Activated CD8-positive, alpha-beta T cell treated with anti-CD3 and anti-CD28 coated beads, Interleukin-2, amount 10 ng/mL, durations not matched to agents 7 days and 5 days (primary cell): ENCODE results near the gene SMYD2. TPM values are rescaled to one million over a fixed set of nuclear protein-coding genes. Genes with fewer than 3 reads are reported as not detected.

Source experiments
- ATAC-seq: fragments of 150-1000 bp; cut with Tn5 transposase; one replicate; pipeline ENCODE4 v1.10.0; 2021; ENCODE audit warnings: moderate library complexity
- CTCF ChIA-PET: fragments of 350-600 bp; sonication (Branson Sonifier 250); formaldehyde crosslinking; loops from one replicate; lab custom pipeline; 2021; ENCODE audit warnings: antibody characterized with exemption; lab: Charles Lee
- POLR2A ChIA-PET: fragments of 350-600 bp; sonication (Branson Sonifier 250); formaldehyde crosslinking; loops from one replicate; lab custom pipeline; 2021; ENCODE audit warnings: antibody characterized with exemption; lab: Charles Lee
- DNase-seq: peaks from one replicate; pipeline ENCODE4 v3.0.0-alpha.2; 2020
- H3K27ac Mint-ChIP-seq: one replicate; pipeline ENCODE4 v1.8.0; 2021; ENCODE audit warnings: mild to moderate bottlenecking, mixed read lengths
- H3K27me3 Mint-ChIP-seq: one replicate; pipeline ENCODE4 v1.8.0; 2021; ENCODE audit warnings: low read depth, mixed read lengths
- H3K36me3 Mint-ChIP-seq: one replicate; pipeline ENCODE4 v1.8.0; 2021; ENCODE audit warnings: low read depth, mixed read lengths
- H3K4me1 Mint-ChIP-seq: one replicate; pipeline ENCODE4 v1.8.0; 2021; ENCODE audit warnings: low read depth, mixed read lengths
- H3K4me3 Mint-ChIP-seq: one replicate; pipeline ENCODE4 v1.8.0; 2021; ENCODE audit warnings: mild to moderate bottlenecking, mixed read lengths
- H3K9me3 Mint-ChIP-seq: one replicate; pipeline ENCODE4 v1.8.0; 2022; ENCODE audit warnings: mixed read lengths; ENCODE audit not compliant: insufficient read depth
- total RNA-seq, 2 experiments: library from RNA; stranded (reverse); gene quantifications; one replicate each; pipeline ENCODE4 v1.2.3, GENCODE V29; 2021

The SMYD2 gene
- total RNA-seq, 2 experiments from 2014 or later, result 37.2 to 38.4 TPM

DNA sequence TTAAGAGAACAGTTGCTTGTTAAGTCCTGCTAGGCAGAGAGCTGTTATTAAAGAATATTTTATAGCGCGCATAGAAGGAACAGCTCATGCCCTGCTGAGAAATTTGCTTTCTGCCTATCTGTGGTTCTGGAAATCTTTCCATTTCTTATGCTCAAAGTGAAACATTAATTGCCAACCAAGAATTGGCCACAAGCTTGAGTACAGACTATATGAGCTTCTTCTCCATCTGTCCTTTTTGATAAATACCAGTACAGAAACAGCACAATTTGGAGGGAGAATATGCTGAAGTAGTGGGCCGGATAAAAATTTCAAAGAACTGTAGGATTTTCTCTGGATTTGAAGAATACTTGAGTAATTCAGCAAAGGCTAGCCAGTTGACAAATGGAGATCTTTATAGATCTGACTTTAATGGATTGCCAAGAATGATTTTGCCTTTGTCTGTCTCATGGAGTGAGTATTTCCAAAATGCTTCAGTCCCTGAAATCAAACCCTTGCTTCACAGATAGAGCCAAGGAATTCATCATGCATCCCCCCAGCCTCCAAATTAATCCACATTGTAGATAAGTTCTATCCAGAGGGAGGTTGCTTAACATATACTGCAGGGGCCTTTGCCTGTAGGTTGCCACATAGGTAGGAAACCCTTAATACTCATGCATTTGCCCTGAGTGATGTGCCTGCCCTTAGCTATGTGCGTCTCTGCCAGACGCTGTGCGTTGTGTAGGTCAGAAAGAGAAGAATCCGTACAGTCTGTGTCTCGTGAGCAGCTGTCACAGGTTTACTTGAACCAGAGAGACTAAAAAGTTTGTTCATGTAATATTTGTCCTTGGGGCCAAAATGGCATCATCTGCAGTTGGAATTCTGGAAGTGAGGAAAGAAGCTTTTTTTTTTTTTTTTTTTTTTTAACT lies 44.2 kb downstream of the SMYD2 start:
- Mint-ChIP-seq H3K4me1 (peaks cover 12% of the 10 kb centered on the region), H3K9me3 (no peaks in the 10 kb centered on the region), H3K27me3 (no peaks in the 10 kb centered on the region), H3K36me3 (peaks cover 9% of the 10 kb centered on the region), H3K27ac (no peak overlapping the region), H3K4me3 (no peak overlapping the region)
- ATAC-seq (no peak), DNase-seq (no peak)
- POLR2A ChIA-PET, result no interaction called here
- CTCF ChIA-PET, result interaction anchor here (0.6 to 11.6 kb wide), 6 partner anchors 8 to 272 kb away, joined by 3 to 486 read pairs (median 8); no protein-coding TSS in a partner anchor

DNA sequence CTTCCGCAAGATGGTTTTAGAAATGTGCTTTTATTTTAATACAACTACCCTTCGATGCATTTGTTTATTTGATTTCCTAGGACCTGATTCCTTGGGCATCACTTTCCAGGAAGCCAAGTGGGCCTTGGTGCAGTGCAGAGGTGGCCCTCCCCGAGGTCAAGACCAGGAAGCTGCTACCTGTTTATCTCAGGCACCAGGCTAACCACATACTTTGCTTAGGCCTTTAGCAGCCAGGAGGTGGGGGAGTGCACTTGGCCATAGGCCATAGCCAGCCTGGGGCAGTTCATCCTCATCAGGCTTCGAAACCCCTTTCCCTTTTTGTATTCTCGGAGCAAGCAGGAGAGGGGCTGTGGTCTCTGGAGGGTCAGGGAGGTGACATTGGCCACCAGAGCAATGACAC lies 45.4 kb downstream of the SMYD2 start:
- DNase-seq (no peak), ATAC-seq (no peak)
- Mint-ChIP-seq H3K27ac (no peak overlapping the region), H3K9me3 (no peaks in the 10 kb centered on the region), H3K36me3 (peaks cover 9% of the 10 kb centered on the region), H3K4me1 (peaks cover 12% of the 10 kb centered on the region), H3K4me3 (no peak overlapping the region), H3K27me3 (no peaks in the 10 kb centered on the region)
- ChIA-PET CTCF (interaction anchor here (1.1 to 11.6 kb wide), 8 partner anchors 8 to 258 kb away, joined by 3 to 486 read pairs (median 50); no protein-coding TSS in a partner anchor), POLR2A (no interaction called here)

DNA sequence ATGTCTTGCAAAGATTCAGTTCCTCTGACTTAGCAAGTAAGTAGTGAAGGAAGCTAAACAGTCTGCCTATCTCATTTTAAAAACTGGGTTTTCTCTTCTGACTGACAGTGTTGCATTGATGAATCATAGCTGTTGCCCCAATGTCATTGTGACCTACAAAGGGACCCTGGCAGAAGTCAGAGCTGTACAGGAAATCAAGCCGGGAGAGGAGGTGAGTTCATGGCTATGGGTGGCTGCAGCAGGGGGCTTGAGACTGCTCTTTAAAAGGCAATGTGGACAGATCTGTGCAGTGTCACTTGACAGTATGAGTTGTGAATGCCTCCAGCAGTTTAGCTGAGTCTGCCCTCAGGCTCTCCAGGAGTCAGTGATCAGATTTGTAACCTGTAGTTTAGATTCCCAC lies 46.6 kb downstream of the SMYD2 start:
- H3K4me1 Mint-ChIP-seq, result peaks cover 12% of the 10 kb centered on the region
- H3K4me3 Mint-ChIP-seq, result no peak overlapping the region
- H3K9me3 Mint-ChIP-seq, result no peaks in the 10 kb centered on the region
- peak; percentile 25 for ATAC-seq
- CTCF ChIA-PET, result interaction anchor here (0.6 to 11.6 kb wide), 17 partner anchors 9 to 1084 kb away, joined by 3 to 486 read pairs (median 12); partner anchors contain the start of gene SMYD2
- H3K27ac Mint-ChIP-seq, result peak overlapping the region; percentile 23
- no peak for DNase-seq
- no peaks in the 10 kb centered on the region for H3K27me3 Mint-ChIP-seq
- POLR2A ChIA-PET, result interaction anchor here (0.8 kb wide), 1 partner anchor 66 kb away, joined by 4 read pairs; no protein-coding TSS in a partner anchor
- H3K36me3 Mint-ChIP-seq, result peaks cover 13% of the 10 kb centered on the region

DNA sequence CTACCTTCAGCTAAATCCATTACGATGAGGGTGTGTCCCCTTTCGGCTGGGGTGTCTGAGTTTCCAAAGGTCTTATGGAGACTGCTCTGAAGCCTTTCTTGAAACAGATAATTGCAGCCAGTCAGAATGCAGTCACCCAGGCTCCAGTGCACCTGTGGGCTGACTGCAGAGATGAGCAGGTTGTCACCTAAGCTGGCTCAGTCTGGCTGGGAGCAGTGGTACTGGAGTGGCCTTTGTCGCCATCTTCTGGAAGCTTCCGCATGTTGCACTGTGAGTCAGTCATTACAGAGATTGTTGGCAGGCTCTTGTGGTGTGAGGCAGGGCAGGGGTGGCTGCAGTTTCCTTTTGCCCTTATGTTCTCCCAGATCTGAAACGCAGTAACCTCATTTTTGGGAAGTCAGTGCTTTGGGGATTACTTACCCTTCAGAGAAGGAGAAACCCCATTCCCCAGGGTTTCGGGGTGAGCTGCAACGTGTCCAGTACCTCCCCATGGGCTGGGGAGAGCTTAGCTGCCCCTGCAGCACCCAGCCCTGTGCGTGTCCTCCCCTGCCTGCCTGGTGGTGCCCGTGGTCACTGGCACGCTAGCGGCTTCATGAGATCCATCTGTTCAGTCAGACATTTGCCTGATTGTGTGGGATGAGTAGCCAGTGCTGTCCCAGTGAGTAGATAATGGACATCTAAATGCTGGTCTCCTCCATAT lies 48.0 kb downstream of the SMYD2 start:
- ChIA-PET POLR2A (no interaction called here), CTCF (interaction anchor here (0.9 to 11.6 kb wide), 39 partner anchors 8 to 1206 kb away, joined by 3 to 486 read pairs (median 5); partner anchors contain the start of gene SMYD2)
- peaks cover 14% of the 10 kb centered on the region for H3K36me3 Mint-ChIP-seq
- peaks cover 12% of the 10 kb centered on the region for H3K4me1 Mint-ChIP-seq
- H3K4me3 Mint-ChIP-seq, result no peak overlapping the region
- no peak overlapping the region for H3K27ac Mint-ChIP-seq
- H3K9me3 Mint-ChIP-seq, result no peaks in the 10 kb centered on the region
- H3K27me3 Mint-ChIP-seq, result no peaks in the 10 kb centered on the region
- DNase-seq (peak; percentile 86), ATAC-seq (peak; percentile 94)

DNA sequence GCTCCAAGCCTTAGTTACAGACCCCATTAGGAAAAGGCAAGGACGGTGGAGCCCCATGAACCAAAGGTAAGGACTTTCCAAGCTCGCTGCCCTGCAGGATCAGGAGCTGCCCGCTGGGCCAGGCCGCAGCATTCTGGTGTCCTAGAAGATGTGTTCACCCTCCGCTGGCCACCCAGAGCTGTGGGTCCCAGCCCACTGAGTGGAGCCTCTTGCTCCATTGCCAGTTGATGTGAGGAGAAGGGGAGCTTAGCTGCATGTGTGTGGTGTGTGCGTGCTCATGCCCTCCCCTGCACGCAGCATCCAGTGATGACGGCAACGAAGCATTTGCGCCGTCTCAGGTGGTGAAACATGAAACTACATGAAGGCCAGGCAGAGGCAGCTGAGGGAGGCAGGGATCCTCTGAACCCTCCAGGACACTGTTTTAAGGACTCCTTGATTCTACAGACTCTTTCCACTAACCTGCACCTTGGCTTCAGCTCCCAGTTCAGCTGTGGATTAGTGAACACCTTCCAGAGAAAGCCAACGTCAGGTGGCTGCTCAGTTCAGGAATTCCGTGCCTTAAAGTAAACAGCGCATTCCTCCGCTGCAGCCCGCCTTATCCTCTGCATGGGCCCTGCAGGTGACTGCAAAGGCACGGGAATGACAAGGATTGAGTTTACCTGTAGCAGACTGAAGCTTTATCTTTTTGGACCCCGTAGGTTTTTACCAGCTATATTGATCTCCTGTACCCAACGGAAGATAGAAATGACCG lies 48.7 kb downstream of the SMYD2 start:
- no peak for ATAC-seq
- H3K4me3 Mint-ChIP-seq, result no peak overlapping the region
- no peak for DNase-seq
- H3K36me3 Mint-ChIP-seq, result peaks cover 10% of the 10 kb centered on the region
- peaks cover 12% of the 10 kb centered on the region for H3K4me1 Mint-ChIP-seq
- ChIA-PET CTCF (interaction anchor here (0.7 to 11.6 kb wide), 35 partner anchors 9 to 1207 kb away, joined by 3 to 486 read pairs (median 7); partner anchors contain the start of gene SMYD2), POLR2A (no interaction called here)
- no peak overlapping the region for H3K27ac Mint-ChIP-seq
- H3K27me3 Mint-ChIP-seq, result no peaks in the 10 kb centered on the region
- no peaks in the 10 kb centered on the region for H3K9me3 Mint-ChIP-seq

DNA sequence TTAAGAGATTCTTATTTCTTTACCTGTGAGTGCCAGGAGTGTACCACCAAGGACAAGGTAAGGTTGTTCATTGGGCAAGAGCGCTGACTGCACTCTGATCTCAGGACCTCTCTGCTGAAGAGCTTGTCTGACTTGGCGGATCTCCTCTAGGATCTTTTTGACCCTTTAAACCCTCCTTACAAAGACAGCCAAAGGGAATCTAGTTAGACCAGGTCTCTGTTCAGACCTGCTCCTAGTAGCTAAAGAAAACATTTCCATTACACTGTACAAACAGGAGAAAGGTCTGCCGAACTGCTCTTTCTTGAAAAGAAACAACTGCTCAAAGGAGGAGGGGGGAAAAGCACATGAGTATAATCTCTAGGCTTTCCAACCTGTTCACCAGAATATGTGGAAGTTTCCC lies 49.3 kb downstream of the SMYD2 start:
- Mint-ChIP-seq H3K36me3 (peaks cover 10% of the 10 kb centered on the region), H3K27me3 (no peaks in the 10 kb centered on the region), H3K4me3 (no peak overlapping the region), H3K27ac (no peak overlapping the region), H3K4me1 (peaks cover 12% of the 10 kb centered on the region), H3K9me3 (no peaks in the 10 kb centered on the region)
- ATAC-seq (no peak), DNase-seq (no peak)
- ChIA-PET CTCF (interaction anchor here (0.7 to 11.6 kb wide), 15 partner anchors 9 to 262 kb away, joined by 3 to 486 read pairs (median 18); partner anchors contain the start of gene SMYD2), POLR2A (no interaction called here)

DNA sequence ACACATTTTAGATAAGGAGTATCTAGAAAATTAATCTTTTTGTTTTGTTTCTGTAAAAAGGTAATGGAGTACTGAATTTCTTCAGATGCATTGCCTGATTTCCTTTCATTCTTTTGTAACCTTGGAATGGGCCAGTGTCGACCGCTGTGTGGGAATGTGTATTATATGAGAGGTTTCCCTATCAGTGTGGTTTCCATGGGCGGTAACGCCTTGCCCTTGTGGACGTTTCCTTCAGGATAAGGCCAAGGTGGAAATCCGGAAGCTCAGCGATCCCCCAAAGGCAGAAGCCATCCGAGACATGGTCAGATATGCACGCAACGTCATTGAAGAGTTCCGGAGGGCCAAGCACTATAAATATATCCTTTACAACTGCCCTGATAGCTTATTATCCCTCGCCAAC lies 49.8 kb downstream of the SMYD2 start:
- no peak overlapping the region for H3K4me3 Mint-ChIP-seq
- POLR2A ChIA-PET, result no interaction called here
- no peaks in the 10 kb centered on the region for H3K9me3 Mint-ChIP-seq
- CTCF ChIA-PET, result interaction anchor here (0.8 to 11.6 kb wide), 27 partner anchors 10 to 296 kb away, joined by 3 to 486 read pairs (median 13); partner anchors contain the start of gene SMYD2
- peaks cover 12% of the 10 kb centered on the region for H3K4me1 Mint-ChIP-seq
- no peak overlapping the region for H3K27ac Mint-ChIP-seq
- DNase-seq, result no peak
- peaks cover 10% of the 10 kb centered on the region for H3K36me3 Mint-ChIP-seq
- H3K27me3 Mint-ChIP-seq, result no peaks in the 10 kb centered on the region
- no peak for ATAC-seq

DNA sequence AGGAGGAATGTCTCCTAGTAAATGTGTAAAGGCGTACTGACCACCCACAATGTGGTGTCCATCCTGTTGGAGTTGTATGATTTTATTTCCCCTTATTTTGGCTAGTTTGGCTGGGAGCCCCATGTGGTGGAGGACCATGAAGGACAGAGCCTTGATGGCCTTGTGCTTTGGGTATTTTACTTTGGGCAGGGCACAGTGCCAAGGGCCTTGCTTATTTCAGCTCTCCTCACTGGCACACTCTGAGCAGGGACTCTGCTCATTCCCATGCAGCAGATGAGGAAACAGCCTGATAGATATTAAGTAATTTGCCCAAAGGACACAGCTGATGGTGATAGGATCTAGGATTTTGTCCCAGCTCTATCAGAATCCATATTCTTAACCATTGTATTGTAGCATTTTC lies 50.2 kb downstream of the SMYD2 start:
- H3K4me1 Mint-ChIP-seq, result peaks cover 12% of the 10 kb centered on the region
- H3K27ac Mint-ChIP-seq, result no peak overlapping the region
- H3K27me3 Mint-ChIP-seq, result no peaks in the 10 kb centered on the region
- no peak for DNase-seq
- no peak for ATAC-seq
- POLR2A ChIA-PET, result no interaction called here
- no peaks in the 10 kb centered on the region for H3K9me3 Mint-ChIP-seq
- H3K4me3 Mint-ChIP-seq, result no peak overlapping the region
- H3K36me3 Mint-ChIP-seq, result peaks cover 10% of the 10 kb centered on the region
- CTCF ChIA-PET, result interaction anchor here (0.6 to 11.6 kb wide), 62 partner anchors 10 to 1195 kb away, joined by 3 to 486 read pairs (median 8); partner anchors contain the start of gene SMYD2

DNA sequence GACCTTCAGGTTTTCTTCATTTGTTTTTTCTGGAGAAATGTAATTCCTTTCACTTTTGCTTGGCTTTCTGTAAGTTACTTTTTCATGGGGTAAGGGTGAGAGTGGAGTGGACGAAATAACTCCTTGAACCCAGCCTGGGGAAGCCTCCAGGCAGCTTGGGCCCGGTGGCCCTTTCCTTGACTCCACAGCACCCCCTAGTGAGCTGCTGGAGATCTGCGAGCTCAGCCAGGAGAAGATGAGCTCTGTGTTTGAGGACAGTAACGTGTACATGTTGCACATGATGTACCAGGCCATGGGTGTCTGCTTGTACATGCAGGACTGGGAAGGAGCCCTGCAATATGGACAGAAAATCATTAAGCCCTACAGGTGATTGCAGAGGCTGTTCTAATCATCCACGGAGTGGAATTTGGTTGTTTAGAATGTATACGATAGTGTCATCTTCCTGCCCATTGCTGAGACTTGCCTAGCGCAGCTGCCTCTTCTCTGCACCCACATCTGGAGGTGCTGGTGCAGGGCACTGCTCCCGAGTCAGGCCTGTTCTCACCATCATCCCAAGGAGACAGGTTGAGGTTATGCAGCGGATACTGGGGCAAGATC lies 51.0 kb downstream of the SMYD2 start:
- ATAC-seq (peak; percentile 43), DNase-seq (peak; percentile 67)
- CTCF ChIA-PET, result interaction anchor here (0.6 to 11.6 kb wide), 86 partner anchors 8 to 1196 kb away, joined by 3 to 486 read pairs (median 6); partner anchors contain the start of genes CENPF and SMYD2
- Mint-ChIP-seq H3K36me3 (peaks cover 12% of the 10 kb centered on the region), H3K9me3 (no peaks in the 10 kb centered on the region), H3K27ac (no peak overlapping the region), H3K4me1 (peaks cover 13% of the 10 kb centered on the region), H3K4me3 (no peak overlapping the region), H3K27me3 (no peaks in the 10 kb centered on the region)
- POLR2A ChIA-PET, result interaction anchor here (0.7 kb wide), 1 partner anchor 63 kb away, joined by 3 read pairs; no protein-coding TSS in a partner anchor

DNA sequence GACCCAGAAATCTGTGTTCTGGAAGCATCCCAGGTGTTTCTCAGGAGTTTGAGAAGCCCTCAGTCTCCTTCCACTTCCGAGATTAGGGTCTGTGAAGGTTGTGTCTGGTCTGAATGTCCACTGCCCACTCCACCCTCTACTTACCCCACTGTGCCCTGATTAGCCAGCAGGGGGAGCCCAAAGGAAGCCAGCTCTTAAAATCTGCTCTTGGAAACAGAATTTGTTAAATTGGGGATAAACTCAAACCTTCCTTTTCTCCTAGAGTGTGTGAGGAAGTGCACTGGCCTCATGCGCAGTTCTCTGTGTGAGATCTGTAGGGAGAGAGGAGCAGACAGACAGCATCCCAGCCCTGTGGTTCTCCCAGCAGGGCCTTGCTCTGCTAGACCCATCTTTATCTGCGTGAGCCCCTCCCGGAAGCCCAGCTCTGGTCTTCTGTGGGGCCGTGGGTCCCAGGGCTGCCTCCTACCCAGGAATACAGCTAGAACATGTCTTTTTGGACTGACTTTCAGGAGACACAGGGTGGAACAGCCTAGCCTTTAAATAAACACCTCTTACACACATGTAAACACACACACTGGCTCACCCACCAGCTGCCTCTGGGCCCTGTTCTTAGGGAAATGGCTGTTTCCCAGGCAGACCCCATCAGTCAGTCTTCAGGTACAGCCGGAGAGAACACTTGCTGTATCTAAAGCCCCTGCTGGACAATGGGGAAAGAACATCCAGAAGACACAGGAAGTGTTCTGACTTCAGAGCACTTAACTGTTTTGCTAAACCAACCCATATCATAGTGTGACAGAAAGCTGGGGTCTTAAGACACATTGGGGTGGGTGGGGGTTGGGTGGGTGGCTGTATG lies 52.2 kb downstream of the SMYD2 start:
- ChIA-PET POLR2A (interaction anchor here (0.7 kb wide), 1 partner anchor 62 kb away, joined by 3 read pairs; no protein-coding TSS in a partner anchor), CTCF (interaction anchor here (0.7 to 11.6 kb wide), 67 partner anchors 8 to 1194 kb away, joined by 3 to 486 read pairs (median 8); partner anchors contain the start of genes CENPF and SMYD2)
- Mint-ChIP-seq H3K27me3 (no peaks in the 10 kb centered on the region), H3K4me3 (no peak overlapping the region), H3K9me3 (no peaks in the 10 kb centered on the region), H3K27ac (no peak overlapping the region), H3K4me1 (peaks cover 7% of the 10 kb centered on the region), H3K36me3 (peaks cover 14% of the 10 kb centered on the region)
- DNase-seq (peak; percentile 60), ATAC-seq (no peak)
